ENCODE results near the gene CNIH3.

CNIH3 gene

GRCh38 chr1:224782281-224783000, 166.3 kb downstream of the CNIH3 start:
- no peak for DNase-seq

- no peak for DNase-seq
Observed at GRCh38 chr1:224783006-224783651, 167.0 kb downstream of the CNIH3 start.

DNA sequence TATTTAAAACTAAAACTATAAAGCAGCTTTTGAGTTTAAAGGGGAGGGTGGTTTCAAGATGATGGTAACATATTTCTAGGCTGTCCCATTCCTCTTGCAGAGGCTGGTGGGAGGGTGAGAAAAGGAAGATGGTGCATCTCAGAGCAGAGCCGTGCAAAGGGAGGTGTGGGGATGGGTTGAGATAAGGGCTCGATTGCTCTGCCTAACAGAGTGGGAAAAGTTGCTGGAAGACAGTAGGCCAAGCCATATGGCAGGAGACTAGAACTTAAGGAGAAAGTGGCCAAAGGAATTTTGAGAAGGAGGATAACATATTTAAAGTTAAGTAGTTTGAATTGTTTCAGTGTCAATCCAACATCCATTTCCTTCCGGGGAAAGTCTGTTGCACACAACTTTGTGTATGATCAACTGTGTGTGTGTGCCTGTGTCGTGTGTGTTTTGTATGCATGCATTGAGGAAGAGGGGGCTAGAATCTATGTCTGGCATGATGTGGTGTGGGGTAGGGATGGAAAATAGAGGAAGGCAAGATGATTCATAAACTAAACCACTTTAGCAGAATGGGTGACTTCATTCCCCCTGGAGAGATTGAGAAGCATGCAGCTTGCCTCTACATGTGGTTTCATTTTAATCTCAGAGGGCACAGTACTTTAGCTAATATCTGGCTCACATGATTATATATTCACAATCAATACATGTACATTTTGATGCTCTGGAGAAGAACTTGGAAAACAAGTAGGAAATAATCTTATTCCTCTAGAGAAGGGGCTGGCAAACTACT, 168.3 kb downstream of the CNIH3 start:
- no peak for DNase-seq

DNA sequence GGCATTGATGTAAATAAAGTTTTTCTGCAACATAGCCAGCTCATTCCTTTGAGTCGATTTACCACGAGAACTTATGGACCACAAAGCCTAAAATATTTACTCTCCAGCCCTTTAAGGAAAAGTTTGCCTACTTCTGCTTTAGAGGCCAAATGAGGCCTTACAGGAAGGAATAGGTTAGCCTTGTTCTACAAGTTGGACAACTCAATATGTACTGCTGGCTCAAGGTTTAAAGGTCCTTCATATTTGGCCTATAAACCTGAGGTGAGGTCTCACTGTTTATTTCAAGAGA, 168.9 kb downstream of the CNIH3 start:
- no peak for DNase-seq

DNA sequence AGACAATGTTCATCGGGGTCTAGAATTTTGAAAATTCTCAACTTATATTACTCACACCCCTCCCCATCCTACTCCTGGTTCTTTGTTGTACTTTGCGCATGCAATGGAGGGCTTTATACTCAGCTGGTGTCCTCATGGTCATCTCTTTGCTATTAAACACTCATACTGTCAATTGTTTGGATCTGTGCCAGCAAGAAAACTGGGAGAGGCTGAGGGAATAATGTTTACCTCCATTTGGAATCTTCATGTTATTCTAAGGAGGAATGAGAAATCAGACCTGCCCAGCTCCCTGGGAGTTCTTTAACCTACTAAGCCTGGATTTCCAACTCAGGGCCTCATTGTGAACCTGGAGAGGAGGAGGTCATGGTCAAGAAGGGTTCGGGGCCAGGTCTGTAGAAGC, 169.5 kb downstream of the CNIH3 start:
- no peak for DNase-seq

DNA sequence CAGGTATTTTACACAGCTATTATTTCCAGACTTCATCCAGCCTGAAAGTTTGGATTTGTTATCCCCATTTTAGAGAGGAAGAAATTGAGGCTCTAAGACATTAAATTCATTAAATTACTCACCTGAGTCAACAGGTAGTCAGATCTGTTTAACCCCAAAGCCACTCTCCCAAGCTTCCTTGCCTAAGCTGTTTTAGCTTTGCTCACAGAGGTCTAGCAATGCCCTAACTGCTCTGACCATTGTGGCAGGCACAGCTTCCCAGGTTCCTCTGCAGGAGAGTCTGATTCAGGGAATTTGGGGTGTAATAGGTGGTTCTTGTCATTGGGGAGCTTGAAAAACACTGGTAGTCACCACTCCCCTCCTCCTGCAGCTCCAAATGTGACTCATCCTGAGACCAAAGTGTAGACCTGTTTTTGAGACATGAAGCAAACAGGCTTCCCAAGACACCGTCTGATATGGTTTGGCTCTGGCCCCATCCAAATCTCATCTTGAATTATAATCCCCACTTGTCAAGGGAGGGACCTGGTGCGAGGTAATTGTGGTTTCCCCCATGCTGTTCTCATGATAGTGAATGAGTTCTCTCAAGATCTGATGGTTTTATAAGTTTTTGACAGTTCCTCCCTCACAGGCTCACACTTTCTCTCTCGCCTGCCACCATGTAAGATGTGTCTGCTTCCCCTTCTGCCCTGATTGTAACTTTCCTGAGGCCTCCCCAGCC, 170.6 kb downstream of the CNIH3 start:
- DNase-seq = no peak

GRCh38 chr1:224789311-224789710, 173.2 kb downstream of the CNIH3 start:
- DNase-seq = no peak
